Keratinocyte (primary cell): ENCODE data around the gene TOP1.

ENCODE experiments used
- CTCF ChIP-seq, 3 experiments: IDR thresholded peaks in 1 of 3; conservative IDR thresholded peaks in 1 of 3; optimal IDR thresholded peaks in 1 of 3; 2 replicates in 2 of 3; 3 replicates in 1 of 3; pipeline versions ENCODE3 to v1.5.1; 2011; ENCODE audit warnings: low read length in 3 of 3, mild to moderate bottlenecking in 3 of 3, moderate library complexity in 2 of 3, control low read depth in 1 of 3, inconsistent platforms in 1 of 3; ENCODE audit not compliant: insufficient read depth in 2 of 3; ENCODE audit errors: extremely low read depth in 1 of 3
- EZH2 ChIP-seq: IDR thresholded peaks from one replicate; pipeline ENCODE4 v1.6.1; 2012; ENCODE audit warnings: inconsistent platforms, mild to moderate bottlenecking, low read length, moderate library complexity

- TF ChIP-seq CTCF (optimal IDR thresholded peaks at IDR 0.05 in 1 of 3, IDR thresholded peaks at IDR 0.05 in 1 of 3, conservative IDR thresholded peaks at IDR 0.05 in 1 of 3; ENCODE audit: extremely low read depth in 1 of 3, insufficient read depth in 2 of 3, low read length in 3 of 3) = no peak
- no peak for TF ChIP-seq EZH2
Measured at GRCh38 chr20:41007481-41007880, 21.1 kb upstream of the TOP1 start.
